T-helper 2 cell (primary cell): ENCODE data around the gene PSENEN.
A peak's percentile ranks its signal among the peaks of the same experiment; 100 is the strongest.
"Not testable (repeated sequence)": the region's sequence is repeated elsewhere in the genome, so short reads cannot be mapped to it uniquely, and the experiment has no call there.

Source experiments
- DNase-seq, 5 experiments: peaks; one replicate each; pipeline versions ENCODE4 v3.0.0 to v3.0.0-alpha.2; 2012 to 2022

Gene PSENEN

DNA sequence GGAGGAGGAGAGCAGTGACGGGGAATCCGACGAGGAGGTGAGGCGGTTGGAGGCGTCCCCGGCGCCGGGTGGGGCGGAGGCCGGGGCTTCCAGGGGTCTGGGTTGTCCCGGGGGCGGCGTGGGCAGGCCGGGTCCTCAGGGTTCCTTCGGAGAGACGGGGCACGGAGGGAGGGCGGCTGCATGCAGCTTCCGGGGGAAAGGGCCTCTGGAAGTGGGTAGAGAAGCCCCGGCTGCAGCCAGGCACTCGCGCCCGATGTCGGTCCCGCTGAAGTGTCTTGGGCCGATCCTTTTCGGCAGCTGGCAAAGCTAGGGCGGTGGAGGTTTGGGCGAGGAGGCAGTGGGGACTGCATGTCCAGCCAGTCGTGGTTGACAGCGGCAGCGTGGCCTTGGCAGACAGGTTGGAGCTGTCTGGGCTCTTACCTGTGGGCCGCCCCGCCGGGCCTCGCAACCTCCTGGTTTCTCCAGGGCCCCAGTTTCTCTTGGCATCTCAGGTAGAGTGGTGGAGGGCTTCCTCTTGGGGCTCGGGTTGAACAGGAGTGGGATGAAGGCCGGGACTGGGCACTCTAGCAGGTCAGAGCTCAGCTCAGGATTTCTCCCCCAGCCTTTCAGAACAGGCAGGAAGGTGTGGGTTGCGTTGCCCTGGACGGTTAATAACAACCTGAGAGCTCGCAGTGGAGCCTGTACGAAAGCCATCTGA is 27.0 kb upstream of the PSENEN start:
- DNase-seq, result peak in 4 of 5 experiments; percentile 19 to 68 (median 39)

DNA sequence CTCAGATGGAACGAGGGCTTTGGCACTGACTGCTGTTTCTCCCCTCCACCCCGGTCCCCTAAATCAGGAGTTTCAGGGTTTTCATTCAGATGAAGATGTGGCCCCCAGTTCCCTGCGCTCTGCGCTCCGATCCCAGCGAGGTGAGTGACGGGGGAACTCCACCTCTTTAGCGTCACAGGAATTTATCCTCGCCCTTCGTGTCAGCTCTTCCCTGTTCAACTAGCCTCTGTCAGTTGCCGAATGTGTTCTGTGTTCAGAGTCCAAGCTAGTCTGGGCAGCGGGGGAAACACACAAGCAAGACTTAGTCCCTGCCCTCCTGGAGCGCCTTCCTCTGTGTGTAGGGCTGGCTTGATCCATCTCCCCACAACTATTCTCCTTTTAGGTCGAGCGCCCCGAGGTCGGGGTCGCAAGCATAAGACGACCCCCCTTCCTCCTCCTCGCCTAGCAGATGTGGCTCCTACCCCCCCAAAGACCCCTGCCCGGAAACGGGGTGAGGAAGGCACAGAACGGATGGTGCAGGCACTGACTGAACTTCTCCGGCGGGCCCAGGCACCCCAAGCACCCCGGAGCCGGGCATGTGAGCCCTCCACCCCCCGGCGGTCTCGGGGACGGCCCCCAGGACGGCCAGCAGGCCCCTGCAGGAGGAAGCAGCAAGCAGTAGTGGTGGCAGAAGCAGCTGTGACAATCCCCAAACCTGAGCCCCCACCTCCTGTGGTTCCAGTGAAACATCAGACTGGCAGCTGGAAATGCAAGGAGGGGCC is 25.9 kb upstream of the PSENEN start:
- DNase-seq, result no peak

DNA sequence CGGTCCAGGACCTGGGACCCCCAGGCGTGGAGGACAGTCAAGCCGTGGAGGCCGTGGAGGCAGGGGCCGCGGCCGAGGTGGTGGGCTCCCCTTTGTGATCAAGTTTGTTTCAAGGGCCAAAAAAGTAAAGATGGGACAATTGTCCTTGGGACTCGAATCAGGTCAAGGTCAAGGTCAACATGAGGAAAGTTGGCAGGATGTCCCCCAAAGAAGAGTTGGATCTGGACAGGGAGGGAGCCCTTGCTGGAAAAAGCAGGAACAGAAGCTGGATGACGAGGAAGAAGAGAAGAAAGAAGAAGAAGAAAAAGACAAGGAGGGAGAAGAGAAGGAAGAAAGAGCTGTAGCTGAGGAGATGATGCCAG is 25.3 kb upstream of the PSENEN start:
- DNase-seq, result no peak

DNA sequence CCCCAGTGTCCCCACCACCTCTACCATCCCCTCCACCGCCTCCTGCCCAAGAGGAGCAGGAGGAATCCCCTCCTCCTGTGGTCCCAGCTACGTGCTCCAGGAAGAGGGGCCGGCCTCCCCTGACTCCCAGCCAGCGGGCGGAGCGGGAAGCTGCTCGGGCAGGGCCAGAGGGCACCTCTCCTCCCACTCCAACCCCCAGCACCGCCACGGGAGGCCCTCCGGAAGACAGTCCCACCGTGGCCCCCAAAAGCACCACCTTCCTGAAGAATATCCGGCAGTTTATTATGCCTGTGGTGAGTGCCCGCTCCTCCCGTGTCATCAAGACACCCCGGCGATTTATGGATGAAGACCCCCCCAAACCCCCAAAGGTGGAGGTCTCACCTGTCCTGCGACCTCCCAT is 24.8 kb upstream of the PSENEN start:
- DNase-seq, result no peak

DNA sequence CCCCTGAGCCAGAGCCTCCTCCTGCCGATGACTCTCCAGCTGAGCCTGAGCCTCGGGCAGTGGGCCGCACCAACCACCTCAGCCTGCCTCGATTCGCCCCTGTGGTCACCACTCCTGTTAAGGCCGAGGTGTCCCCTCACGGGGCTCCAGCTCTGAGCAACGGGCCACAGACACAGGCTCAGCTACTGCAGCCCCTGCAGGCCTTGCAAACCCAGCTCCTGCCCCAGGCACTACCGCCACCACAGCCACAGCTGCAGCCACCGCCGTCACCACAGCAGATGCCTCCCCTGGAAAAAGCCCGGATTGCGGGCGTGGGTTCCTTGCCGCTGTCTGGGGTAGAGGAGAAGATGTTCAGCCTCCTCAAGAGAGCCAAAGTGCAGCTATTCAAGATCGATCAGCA is 24.1 kb upstream of the PSENEN start:
- DNase-seq, result no peak

DNA sequence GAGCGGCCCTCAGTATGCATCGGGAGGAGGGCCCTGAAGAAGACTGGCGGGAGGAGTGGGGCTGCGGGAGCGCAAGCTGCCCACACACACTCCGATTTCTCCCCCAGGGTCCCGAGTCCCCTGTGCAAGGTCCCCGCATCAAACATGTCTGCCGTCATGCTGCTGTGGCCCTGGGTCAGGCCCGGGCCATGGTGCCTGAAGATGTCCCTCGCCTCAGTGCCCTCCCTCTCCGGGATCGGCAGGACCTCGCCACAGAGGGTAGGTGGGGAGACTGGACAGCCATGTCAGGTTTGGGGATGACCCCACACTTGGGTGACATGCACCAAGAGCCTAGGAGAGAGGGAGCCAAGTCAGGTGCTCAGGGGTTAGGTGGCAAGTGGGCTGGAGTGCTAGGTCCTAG is 23.0 kb upstream of the PSENEN start:
- DNase-seq, result no peak

DNA sequence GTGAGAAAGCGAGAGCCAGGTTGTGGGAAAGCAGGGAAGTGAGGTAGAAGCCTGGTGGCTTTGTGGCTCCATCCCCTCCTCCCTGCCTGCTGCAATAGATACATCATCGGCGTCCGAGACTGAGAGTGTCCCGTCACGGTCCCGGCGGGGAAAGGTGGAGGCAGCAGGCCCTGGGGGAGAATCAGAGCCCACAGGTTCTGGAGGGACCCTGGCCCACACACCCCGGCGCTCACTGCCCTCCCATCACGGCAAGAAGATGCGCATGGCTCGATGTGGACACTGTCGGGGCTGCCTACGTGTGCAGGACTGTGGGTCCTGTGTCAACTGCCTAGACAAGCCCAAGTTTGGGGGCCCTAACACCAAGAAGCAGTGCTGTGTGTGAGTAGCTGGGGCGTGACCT is 22.6 kb upstream of the PSENEN start:
- DNase-seq, result no peak

DNA sequence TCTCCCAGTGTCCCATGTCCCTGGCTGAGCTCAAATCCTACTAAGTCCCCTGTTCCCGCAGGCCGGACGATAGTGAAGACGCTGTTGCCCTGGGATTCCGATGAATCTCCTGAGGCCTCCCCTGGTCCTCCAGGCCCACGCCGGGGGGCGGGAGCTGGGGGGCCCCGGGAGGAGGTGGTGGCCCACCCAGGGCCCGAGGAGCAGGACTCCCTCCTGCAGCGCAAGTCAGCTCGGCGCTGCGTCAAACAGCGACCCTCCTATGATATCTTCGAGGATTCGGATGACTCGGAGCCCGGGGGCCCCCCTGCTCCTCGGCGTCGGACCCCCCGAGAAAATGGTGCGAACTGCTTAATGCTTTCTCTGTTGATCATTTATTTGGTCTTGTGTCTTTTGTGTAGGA is 21.8 kb upstream of the PSENEN start:
- no peak for DNase-seq

DNA sequence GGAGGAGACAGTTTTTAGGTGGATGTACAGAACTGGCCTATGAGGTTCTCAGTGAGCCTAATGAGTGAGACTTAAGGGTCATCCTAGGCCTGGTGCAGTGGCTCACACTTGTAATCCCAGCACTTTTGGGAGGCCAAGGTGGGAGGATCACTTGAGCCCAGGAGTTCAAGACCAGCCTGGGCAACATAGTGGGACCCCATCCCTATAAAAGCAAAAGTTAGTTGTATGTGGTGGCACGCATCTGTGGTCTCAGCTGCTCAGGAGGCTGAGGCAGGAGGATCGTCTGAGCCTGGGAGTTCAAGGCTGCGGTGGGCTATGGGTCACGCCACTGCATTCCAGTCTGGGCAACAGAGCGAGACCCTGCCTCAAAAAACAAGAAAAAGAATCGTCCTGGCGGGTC is 21.3 kb upstream of the PSENEN start:
- not testable (repeated sequence) for DNase-seq

DNA sequence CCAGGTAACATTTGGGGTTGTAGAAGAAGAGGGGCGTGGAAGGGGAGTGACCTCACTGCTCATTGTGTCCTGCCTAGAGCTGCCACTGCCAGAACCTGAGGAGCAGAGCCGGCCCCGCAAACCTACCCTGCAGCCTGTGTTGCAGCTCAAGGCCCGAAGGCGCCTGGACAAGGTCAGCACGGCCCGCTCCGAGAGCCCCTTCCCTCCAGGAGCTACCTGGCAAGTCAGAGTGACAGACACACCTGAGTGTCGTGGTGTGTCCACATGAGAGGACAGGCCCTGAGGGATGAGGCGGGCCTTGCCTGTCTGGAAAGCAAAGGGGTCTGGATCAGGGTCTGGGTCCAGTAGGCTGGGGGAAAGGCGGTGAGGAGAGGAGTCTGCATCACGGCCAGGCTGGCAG is 20.9 kb upstream of the PSENEN start:
- no peak for DNase-seq

DNA sequence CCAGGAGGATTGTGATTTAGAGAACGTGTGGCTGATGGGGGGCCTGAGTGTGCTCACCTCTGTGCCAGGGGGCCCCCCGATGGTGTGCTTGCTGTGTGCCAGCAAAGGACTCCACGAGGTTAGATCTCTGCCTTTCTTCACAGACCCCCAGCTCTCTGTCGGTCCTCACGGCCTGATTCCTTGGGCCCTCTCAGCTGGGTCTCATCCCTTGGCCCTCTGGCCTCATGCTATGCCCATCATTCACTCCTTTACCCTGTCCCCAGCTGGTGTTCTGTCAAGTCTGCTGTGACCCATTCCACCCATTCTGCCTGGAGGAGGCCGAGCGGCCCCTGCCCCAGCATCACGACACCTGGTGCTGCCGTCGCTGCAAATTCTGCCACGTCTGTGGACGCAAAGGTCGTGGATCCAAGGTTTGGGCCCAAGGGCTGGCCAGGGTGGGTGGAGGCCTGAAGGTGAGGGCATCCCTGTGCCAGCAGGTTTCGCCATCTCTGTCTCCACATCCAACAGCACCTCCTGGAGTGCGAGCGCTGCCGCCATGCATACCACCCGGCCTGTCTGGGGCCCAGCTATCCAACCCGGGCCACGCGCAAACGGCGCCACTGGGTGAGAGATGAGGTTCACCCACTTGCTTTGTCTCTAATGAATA is 20.1 kb upstream of the PSENEN start:
- no peak for DNase-seq

DNA sequence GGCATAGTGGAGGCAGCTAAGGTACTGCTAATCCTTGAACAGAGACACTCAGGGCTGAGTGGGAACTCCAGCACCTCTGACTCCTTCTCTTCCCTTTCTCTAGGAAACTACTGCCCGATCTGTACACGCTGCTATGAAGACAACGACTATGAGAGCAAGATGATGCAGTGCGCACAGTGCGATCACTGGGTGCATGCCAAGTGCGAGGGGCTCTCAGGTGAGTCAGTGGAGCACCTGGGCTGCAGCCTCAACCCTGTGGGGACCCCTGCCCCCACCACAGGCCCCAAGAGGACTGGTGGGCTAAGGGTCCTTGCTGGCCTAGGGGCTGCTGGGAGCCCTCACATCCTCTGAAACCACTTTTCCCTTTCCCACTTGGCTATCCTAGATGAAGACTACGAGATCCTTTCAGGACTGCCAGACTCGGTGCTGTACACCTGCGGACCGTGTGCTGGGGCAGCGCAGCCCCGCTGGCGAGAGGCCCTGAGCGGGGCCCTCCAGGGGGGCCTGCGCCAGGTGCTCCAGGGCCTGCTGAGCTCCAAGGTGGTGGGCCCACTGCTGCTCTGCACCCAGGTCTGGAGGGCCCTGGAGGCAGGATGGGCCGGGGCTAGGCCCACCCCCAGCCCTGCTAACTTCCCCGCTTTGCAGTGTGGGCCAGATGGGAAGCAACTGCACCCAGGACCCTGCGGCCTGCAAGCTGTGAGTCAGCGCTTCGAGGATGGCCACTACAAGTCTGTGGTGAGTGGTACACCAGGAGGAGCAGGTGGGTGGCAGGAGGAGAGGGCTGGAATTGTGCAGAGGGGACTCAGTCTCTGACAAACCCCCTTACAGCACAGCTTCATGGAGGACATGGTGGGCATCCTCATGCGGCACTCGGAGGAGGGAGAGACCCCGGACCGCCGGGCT is 18.1 kb upstream of the PSENEN start:
- no peak for DNase-seq

DNA sequence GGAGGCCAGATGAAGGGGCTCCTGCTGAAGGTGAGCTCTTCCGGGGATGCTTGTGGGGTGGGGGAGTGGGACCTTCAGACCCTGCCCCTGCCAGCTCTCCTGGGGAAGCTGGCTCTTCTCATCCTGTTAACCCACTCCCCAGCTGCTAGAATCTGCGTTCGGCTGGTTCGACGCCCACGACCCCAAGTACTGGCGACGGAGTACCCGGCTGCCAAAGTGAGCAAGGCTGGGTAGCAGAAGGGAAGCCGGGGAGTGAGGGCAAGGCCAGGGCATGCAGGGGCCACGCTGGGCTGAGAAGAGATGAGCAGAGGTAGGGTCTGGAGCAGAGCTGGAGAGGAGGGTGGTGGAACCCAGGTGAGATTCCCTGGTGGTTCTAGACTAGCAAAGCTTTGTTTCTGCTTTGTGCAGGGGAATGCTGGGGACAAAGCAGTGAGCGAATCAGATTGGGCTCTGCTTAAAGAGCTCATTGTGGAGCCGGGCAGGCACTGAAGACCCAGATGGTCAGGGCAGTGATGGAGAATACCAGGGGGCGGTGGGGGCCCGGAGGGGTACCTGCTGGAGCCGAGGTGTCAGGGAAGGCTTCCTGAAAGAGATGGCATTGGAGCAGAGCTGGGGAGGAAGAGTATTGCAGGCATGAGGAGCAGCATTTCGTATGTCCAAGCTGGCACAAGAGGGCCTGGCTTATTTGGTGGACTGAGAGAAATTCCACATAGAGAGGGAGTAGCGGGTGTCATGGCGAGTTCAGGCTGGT is 17.3 kb upstream of the PSENEN start:
- DNase-seq, result no peak

DNA sequence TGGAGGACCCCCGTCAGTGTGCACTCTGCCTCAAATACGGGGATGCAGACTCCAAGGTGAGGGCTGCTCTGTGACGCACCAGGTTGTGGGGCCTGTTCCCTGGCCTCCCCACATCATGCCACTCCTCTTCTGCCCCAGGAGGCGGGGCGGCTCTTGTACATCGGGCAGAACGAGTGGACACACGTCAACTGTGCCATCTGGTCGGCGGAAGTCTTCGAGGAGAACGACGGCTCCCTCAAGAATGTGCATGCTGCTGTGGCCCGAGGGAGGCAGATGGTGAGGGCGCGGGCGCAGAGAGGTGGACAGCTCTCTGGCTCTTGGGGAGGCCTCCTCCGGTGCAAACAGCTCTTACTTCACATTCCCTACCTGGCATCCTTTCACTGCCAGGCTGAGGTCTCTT is 16.4 kb upstream of the PSENEN start:
- DNase-seq, result no peak

DNA sequence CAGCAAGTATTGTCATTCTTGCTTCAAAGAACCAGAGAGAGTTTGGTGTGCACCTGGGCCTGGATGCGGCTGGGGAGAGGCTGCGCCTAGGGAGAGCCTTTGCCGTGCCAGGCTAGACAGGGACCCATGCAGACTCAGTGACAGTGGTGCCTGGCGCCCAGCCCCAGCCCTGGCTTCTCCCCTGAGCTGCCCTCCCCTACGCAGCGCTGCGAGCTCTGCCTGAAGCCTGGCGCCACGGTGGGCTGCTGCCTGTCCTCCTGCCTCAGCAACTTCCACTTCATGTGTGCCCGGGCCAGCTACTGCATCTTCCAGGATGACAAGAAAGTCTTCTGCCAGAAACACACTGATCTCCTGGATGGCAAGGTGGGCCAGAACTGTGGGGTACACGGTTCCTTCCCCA is 15.7 kb upstream of the PSENEN start:
- no peak for DNase-seq

DNA sequence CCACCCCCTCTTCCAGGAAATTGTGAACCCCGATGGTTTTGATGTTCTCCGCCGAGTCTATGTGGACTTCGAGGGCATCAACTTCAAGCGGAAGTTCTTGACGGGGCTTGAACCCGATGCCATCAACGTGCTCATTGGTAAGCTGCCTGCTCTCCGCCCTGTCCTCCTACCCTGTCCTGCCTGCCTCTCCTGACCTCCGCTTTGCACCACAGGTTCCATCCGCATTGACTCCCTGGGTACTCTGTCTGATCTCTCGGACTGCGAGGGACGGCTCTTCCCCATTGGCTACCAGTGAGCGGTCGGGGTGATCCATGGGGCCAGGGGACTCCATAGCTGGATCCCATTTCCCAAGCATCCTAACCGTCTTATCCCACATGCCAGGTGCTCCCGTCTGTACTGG is 15.1 kb upstream of the PSENEN start:
- no peak for DNase-seq

DNA sequence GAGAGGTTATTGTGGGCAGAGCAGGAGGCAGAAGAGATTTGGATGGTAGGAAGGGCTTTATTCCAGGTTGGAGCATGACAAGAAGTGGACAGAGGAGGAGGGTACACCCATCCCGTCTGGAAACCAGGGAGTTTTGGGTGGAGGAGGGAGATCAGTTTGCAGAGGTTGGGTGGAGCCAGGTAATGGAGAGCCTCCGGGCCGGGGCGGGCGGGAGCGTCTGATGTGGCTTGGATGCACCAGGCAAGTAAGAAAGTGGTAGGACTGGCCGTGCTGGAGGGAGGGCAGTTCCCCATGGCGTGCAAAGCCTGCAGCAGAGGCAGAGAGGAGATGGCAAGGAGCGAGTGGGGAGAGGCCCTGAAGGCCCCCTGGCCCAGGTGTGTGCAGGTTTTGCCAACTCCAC is 14.1 kb upstream of the PSENEN start:
- no peak for DNase-seq

DNA sequence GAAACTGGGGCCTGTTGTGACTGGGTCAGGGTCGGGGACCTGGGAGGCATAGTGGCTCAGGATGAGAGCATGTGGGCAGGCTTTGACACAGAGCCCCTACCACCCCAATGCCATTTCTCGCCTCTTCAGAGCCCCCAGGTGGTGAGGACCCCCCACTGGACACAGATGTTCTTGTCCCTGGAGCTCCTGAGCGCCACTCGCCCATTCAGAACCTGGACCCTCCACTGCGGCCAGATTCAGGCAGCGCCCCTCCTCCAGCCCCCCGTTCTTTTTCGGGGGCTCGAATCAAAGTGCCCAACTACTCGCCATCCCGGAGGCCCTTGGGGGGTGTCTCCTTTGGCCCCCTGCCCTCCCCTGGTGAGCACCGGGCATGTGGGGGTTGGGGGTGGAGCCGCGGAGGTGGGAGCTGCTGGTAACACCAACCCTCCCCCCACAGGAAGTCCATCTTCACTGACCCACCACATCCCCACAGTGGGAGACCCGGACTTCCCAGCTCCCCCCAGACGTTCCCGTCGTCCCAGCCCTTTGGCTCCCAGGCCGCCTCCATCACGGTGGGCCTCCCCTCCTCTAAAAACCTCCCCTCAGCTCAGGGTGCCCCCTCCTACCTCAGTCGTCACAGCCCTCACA is 13.6 kb upstream of the PSENEN start:
- DNase-seq, result no peak

DNA sequence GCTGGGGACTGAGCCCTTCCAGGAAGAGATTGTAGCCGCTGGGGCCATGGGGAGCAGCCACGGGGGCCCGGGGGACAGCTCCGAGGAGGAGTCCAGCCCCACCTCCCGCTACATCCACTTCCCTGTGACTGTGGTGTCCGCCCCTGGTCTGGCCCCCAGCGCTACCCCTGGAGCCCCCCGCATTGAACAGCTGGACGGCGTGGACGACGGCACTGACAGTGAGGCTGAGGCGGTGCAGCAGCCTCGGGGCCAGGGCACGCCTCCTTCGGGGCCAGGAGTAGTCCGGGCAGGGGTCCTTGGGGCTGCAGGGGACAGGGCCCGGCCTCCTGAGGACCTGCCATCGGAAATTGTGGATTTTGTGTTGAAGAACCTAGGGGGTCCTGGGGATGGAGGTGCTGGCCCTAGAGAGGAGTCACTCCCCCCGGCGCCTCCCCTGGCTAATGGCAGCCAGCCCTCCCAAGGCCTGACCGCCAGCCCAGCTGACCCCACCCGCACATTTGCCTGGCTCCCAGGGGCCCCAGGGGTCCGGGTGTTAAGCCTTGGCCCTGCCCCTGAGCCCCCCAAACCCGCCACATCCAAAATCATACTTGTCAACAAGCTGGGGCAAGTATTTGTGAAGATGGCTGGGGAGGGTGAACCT is 12.8 kb upstream of the PSENEN start:
- no peak for DNase-seq

DNA sequence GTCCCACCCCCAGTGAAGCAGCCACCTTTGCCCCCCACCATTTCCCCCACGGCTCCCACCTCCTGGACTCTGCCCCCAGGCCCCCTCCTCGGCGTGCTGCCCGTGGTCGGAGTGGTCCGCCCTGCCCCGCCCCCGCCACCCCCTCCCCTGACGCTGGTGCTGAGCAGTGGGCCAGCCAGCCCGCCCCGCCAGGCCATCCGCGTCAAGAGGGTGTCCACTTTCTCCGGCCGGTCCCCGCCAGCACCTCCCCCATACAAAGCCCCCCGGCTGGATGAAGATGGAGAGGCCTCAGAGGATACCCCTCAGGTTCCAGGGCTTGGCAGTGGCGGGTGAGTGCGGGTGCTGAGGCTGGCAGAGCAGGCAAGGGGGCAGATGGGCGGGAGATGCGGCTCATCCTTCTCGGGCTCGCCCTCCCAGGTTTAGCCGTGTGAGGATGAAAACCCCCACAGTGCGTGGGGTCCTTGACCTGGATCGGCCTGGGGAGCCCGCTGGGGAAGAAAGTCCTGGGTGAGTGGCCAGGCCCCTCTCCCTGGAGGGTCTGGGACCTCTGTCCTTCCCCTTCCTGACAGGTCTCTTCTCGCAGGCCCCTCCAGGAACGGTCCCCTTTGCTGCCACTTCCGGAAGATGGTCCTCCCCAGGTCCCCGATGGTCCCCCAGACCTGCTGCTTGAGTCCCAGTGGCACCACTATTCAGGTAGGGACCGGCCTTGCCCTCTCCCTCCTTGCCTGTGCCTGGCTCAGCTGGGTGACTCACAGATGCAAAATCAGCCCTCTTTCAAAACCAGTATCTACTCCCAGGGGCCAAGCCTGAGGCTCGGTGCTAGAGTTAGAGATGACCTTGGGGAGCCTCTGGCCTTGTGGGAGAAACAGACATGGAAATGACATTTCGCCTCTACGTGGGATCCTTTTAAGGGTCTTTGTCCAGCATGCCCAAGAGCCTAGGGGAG is 12.0 kb upstream of the PSENEN start:
- DNase-seq, result no peak
